HPDE6-E6E7 (cell line): ENCODE results near the gene RCBTB1.

Experiments used
- DNase-seq: peaks from one replicate; pipeline ENCODE4 v3.0.0; 2011; ENCODE audit warnings: missing footprints; ENCODE audit errors: extremely low spot score

Gene RCBTB1

GRCh38 chr13:49559006-49559405 lies 26.4 kb downstream of the RCBTB1 start:
- DNase-seq = no peak

GRCh38 chr13:49554387-49554786 lies 31.0 kb downstream of the RCBTB1 start:
- no peak for DNase-seq

GRCh38 chr13:49553888-49554287 lies 31.5 kb downstream of the RCBTB1 start:
- DNase-seq = no peak

- DNase-seq = no peak
These were observed 34.3 kb downstream of the RCBTB1 start for GRCh38 chr13:49550942-49551644.

GRCh38 chr13:49549289-49549688 lies 36.1 kb downstream of the RCBTB1 start:
- no peak for DNase-seq

GRCh38 chr13:49546561-49546960 lies 38.8 kb downstream of the RCBTB1 start:
- DNase-seq = no peak

GRCh38 chr13:49545661-49546060 lies 39.7 kb downstream of the RCBTB1 start:
- DNase-seq = no peak

- no peak for DNase-seq
These were observed 41.7 kb downstream of the RCBTB1 start for GRCh38 chr13:49543656-49544055.

GRCh38 chr13:49540552-49540951 lies 44.8 kb downstream of the RCBTB1 start:
- DNase-seq = no peak

GRCh38 chr13:49539746-49540145 lies 45.6 kb downstream of the RCBTB1 start:
- no peak for DNase-seq

- no peak for DNase-seq
These were observed 46.0 kb downstream of the RCBTB1 start for GRCh38 chr13:49539313-49539712.

- DNase-seq = no peak
These were observed 47.0 kb downstream of the RCBTB1 start for GRCh38 chr13:49538404-49538803.

GRCh38 chr13:49536144-49536873 lies 49.0 kb downstream of the RCBTB1 start:
- DNase-seq = no peak

GRCh38 chr13:49533591-49534269 lies 51.6 kb downstream of the RCBTB1 start:
- DNase-seq = no peak

GRCh38 chr13:49533011-49533410 lies 52.3 kb downstream of the RCBTB1 start:
- no peak for DNase-seq

- DNase-seq = no peak
These were observed 52.8 kb downstream of the RCBTB1 start for GRCh38 chr13:49532593-49532992.

- DNase-seq = no peak
These were observed 54.9 kb downstream of the RCBTB1 start for GRCh38 chr13:49530457-49530856.

- no peak for DNase-seq
These were observed 57.2 kb downstream of the RCBTB1 start for GRCh38 chr13:49528161-49528560.

- no peak for DNase-seq
These were observed 58.2 kb downstream of the RCBTB1 start for GRCh38 chr13:49527123-49527522.

GRCh38 chr13:49524740-49525501 lies 60.4 kb downstream of the RCBTB1 start:
- DNase-seq = no peak

- no peak for DNase-seq
These were observed 64.1 kb downstream of the RCBTB1 start for GRCh38 chr13:49521224-49521623.

- DNase-seq = no peak
These were observed 67.9 kb downstream of the RCBTB1 start for GRCh38 chr13:49517461-49517860.
